SK-N-SH treated with all-trans-retinoic acid at 6 μM for 48 hours (cell line): ENCODE measurements around the gene TEX2.

Source experiments
- ATAC-seq: fragments of 200-7000 bp; cut with Tn5 transposase; 3 replicates; pipeline ENCODE4 v1.9.1; 2020; ENCODE audit warnings: mild to moderate bottlenecking, moderate library complexity
- ARNTL ChIP-seq: fragments of 450-650 bp; formaldehyde crosslinking; IDR thresholded peaks from 2 replicates; pipeline ENCODE4 v1.5.0; 2020; ENCODE audit warnings: low read depth, mild to moderate bottlenecking, moderate library complexity, borderline replicate concordance
- BACH2 ChIP-seq: fragments of 250-450 bp; sonication (Bioruptor Pico); IDR thresholded peaks from 2 replicates; pipeline ENCODE4 v1.9.0; 2021; ENCODE audit warnings: mild to moderate bottlenecking, borderline replicate concordance
- CSDC2 ChIP-seq: fragments of 250-450 bp; sonication (Bioruptor Pico); IDR thresholded peaks from 2 replicates; pipeline ENCODE4 v1.5.0; 2020; ENCODE audit warnings: mild to moderate bottlenecking, moderate library complexity
- CSRNP3 ChIP-seq: fragments of 250-450 bp; sonication (Bioruptor Pico); IDR thresholded peaks from 2 replicates; pipeline ENCODE4 v1.5.1; 2021; ENCODE audit warnings: mild to moderate bottlenecking, moderate library complexity
- ISL1 ChIP-seq: fragments of 250-450 bp; sonication (Bioruptor Pico); IDR thresholded peaks from 2 replicates; pipeline ENCODE4 v2.1.2; 2022; ENCODE audit warnings: mild to moderate bottlenecking, moderate library complexity
- OSR1 ChIP-seq: fragments of 250-450 bp; sonication (Bioruptor Pico); IDR thresholded peaks from 2 replicates; pipeline ENCODE4 v1.8.0; 2022; ENCODE audit warnings: moderate library complexity, mild to moderate bottlenecking, inconsistent platforms
- PATZ1 ChIP-seq: fragments of 250-450 bp; sonication (Bioruptor Pico); IDR thresholded peaks from 2 replicates; pipeline ENCODE4 v1.8.0; 2020; ENCODE audit warnings: mild to moderate bottlenecking, moderate library complexity, borderline replicate concordance
- POU6F1 ChIP-seq: fragments of 250-450 bp; sonication (Bioruptor Pico); IDR thresholded peaks from 2 replicates; pipeline ENCODE4 v1.8.0; 2021; ENCODE audit warnings: low read depth, mild to moderate bottlenecking, moderate library complexity, borderline replicate concordance
- PPARA ChIP-seq: fragments of 250-450 bp; sonication (Bioruptor Pico); IDR thresholded peaks from 2 replicates; pipeline ENCODE4 v1.5.0; 2020; ENCODE audit warnings: mild to moderate bottlenecking, borderline replicate concordance
- RARB ChIP-seq: fragments of 250-450 bp; sonication (Bioruptor Pico); IDR thresholded peaks from 2 replicates; pipeline ENCODE4 v1.8.0; 2021; ENCODE audit warnings: mild to moderate bottlenecking, moderate library complexity
- SNAI2 ChIP-seq: fragments of 250-450 bp; sonication (Bioruptor Pico); IDR thresholded peaks from 2 replicates; pipeline ENCODE4 v1.5.0; 2020; ENCODE audit warnings: mild to moderate bottlenecking, moderate library complexity
- TCF4 ChIP-seq: fragments of 250-450 bp; sonication (Bioruptor Pico); IDR thresholded peaks from 2 replicates; pipeline ENCODE4 v1.8.0; 2021; ENCODE audit warnings: mild to moderate bottlenecking, moderate library complexity, borderline replicate concordance
- TOX ChIP-seq: fragments of 250-450 bp; sonication (Bioruptor Pico); IDR thresholded peaks from 2 replicates; pipeline ENCODE4 v1.8.0; 2021; ENCODE audit warnings: mild to moderate bottlenecking, moderate library complexity, borderline replicate concordance
- TSHZ2 ChIP-seq: fragments of 250-450 bp; sonication (Bioruptor Pico); IDR thresholded peaks from 2 replicates; pipeline ENCODE4 v1.5.0; 2020; ENCODE audit warnings: mild to moderate bottlenecking, moderate library complexity
- ZC3H10 ChIP-seq: fragments of 250-450 bp; sonication (Bioruptor Pico); IDR thresholded peaks from 2 replicates; pipeline ENCODE4 v1.5.1; 2021; ENCODE audit warnings: mild to moderate bottlenecking, moderate library complexity
- ZFP3 ChIP-seq: fragments of 250-450 bp; sonication (Bioruptor Pico); IDR thresholded peaks from 2 replicates; pipeline ENCODE4 v1.5.0; 2020; ENCODE audit warnings: mild to moderate bottlenecking, moderate library complexity
- ZFP30 ChIP-seq: fragments of 450-650 bp; formaldehyde crosslinking; IDR thresholded peaks from 2 replicates; pipeline ENCODE4 v1.5.0; 2022; ENCODE audit warnings: mild to moderate bottlenecking, moderate library complexity
- ZNF565 ChIP-seq: fragments of 450-650 bp; formaldehyde crosslinking; conservative IDR thresholded peaks from 2 replicates; pipeline ENCODE4 v1.5.0; 2020; ENCODE audit warnings: low read depth, mild to moderate bottlenecking, moderate library complexity
- TF ChIP-seq, protein P1 (sequence below): fragments of 250-450 bp; sonication (Bioruptor Pico); IDR thresholded peaks from 2 replicates; pipeline ENCODE4 v1.5.1; 2020; ENCODE audit warnings: low read depth, mild to moderate bottlenecking, moderate library complexity

TEX2 gene

GRCh38 chr17:64154313-64154695 lies 108.8 kb downstream of the TEX2 start (continued):
- TF ChIP-seq, protein P1, sequence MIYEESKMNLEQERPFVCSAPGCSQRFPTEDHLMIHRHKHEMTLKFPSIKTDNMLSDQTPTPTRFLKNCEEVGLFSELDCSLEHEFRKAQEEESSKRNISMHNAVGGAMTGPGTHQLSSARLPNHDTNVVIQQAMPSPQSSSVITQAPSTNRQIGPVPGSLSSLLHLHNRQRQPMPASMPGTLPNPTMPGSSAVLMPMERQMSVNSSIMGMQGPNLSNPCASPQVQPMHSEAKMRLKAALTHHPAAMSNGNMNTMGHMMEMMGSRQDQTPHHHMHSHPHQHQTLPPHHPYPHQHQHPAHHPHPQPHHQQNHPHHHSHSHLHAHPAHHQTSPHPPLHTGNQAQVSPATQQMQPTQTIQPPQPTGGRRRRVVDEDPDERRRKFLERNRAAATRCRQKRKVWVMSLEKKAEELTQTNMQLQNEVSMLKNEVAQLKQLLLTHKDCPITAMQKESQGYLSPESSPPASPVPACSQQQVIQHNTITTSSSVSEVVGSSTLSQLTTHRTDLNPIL = no peak
- TF ChIP-seq, all 23 proteins: peak for 0

DNA sequence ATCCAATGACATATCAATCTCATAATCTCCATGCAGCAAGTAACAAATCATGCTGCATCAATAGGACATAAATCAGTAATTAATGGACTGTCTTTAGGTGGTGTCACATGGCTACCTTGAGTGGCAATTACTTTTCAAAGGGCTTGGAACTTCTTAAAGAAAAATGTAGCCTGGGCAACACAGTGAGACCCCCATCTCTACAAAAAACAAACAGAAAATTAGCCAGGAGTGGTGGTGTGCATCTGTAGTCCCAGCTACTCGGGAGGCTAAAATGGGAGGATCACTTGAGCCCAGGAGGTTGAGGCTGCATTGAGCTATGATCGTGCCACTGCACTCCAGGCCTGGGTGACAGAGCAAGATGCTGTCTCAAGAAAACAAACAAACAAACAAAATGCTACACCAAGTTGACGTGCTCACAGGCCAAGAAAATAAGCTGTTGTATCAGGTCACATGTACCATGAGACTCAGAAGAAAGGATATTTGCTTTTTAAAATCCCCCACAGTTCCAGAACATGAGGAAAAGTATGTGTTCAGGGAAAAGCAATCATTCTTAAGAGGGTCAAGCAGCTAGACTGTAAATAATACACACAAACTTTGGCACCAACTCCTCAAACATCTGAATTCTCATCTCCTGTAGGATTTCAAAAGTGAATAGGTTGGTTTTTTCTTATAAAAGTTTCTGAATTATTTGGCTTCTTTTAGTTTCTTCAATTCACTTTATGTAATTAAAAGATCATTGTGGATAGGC lies 109.3 kb downstream of the TEX2 start:
- no peak for ATAC-seq
- TF ChIP-seq TOX (CRISPR knock-in tag) = no peak
- no peak for TF ChIP-seq SNAI2 (CRISPR knock-in tag)
- TF ChIP-seq ZFP3 = no peak
- no peak for TF ChIP-seq TCF4 (CRISPR knock-in tag)

DNA sequence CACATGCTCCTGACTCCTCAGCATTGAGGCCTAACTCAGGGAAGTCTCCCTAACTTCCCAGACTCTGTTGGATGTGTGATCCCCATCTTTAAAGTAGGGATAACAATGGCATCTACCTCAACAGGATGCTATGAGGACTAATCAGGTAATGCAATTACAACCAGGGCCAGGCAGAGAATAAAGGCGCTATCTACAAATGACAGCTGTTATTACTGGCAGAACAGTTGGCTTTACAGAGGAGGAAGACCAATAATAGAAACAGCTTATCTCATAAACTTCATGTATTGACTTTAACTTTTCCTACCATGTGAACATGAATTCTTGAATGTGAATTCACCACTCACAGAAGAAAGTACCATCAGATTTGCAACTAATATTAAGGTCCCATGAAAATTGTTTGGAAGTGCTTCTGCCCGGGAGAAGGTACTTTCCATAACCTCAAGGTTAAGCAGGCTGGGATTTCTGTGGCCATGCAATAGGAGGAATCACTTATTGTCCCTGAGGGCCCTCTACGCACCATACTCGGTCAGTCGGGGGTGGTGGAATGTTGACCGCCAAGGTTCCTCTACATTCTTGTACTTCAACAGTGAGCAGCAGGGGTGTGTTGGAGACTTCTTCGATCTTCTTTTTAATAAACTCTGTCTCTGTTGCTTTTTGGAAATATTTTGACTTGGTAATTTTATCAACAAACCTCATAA lies 110.5 kb downstream of the TEX2 start:
- ATAC-seq = no peak

DNA sequence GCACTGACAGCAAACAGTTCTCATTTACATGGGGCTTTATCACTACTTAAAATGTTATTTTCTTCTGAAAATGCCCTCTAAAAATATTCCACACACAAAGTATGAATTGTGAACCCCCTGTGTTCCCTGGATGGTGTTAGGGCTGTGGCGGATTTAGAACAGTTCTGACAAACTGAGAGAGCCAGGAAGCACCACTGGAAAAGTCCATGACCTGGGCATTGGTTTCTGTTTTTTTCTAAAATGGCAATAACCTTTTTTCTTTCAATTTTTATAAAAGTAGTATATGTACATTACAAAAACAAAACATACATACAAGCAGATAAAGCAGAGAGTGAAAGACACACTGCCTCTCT lies 112.1 kb downstream of the TEX2 start:
- no peak for ATAC-seq
- TF ChIP-seq PPARA (CRISPR knock-in tag) (no peak), ZFP30 (CRISPR knock-in tag) (no peak), TCF4 (CRISPR knock-in tag) (no peak), PATZ1 (CRISPR knock-in tag) (no peak), CSDC2 (CRISPR knock-in tag) (no peak), RARB (CRISPR knock-in tag) (no peak), BACH2 (CRISPR knock-in tag) (no peak)

More for the DNA sequence above, 110.5 kb downstream of the TEX2 start:
- TF ChIP-seq ZFP3 = no peak
- no peak for TF ChIP-seq ARNTL (CRISPR knock-in tag)
- TF ChIP-seq TSHZ2 (CRISPR knock-in tag) = peak; percentile 79
- TF ChIP-seq ZNF565 = no peak
- no peak for TF ChIP-seq POU6F1
- no peak for TF ChIP-seq CSRNP3
- no peak for TF ChIP-seq ZC3H10 (CRISPR knock-in tag)
- TF ChIP-seq TCF4 (CRISPR knock-in tag) = peak; percentile 71; the same call in 1 of the 2 replicates
- TF ChIP-seq RARB (CRISPR knock-in tag) = no peak
- TF ChIP-seq TOX (CRISPR knock-in tag) = no peak
- no peak for TF ChIP-seq OSR1
- peak; percentile 38 for TF ChIP-seq ISL1
